SJSA1 (cell line): ENCODE data around the gene SKAP2. TPM values are rescaled to one million over a fixed set of nuclear protein-coding genes. Genes with fewer than 3 reads are reported as not detected.

Experiments
- DNase-seq, 2 experiments: peaks; one replicate each; pipeline ENCODE4 v3.0.0-alpha.2; 2015 to 2020; ENCODE audit warnings: low spot score in 2 of 2, low read depth in 1 of 2
- H3K27ac ChIP-seq: fragments of 250-450 bp; sonication (Bioruptor Pico); 2 replicates; pipeline ENCODE4 v1.5.1; 2020; ENCODE audit warnings: mild to moderate bottlenecking, moderate library complexity
- H3K27me3 ChIP-seq: fragments of 250-450 bp; sonication (Bioruptor Pico); replicated peaks from 2 replicates; pipeline ENCODE4 v1.5.1; 2020; ENCODE audit warnings: mild to moderate bottlenecking, moderate library complexity
- H3K36me3 ChIP-seq: fragments of 250-450 bp; sonication (Bioruptor Pico); 2 replicates; pipeline ENCODE4 v1.5.1; 2020; ENCODE audit warnings: mild to moderate bottlenecking
- H3K4me1 ChIP-seq: fragments of 250-450 bp; sonication (Bioruptor Pico); replicated peaks from 2 replicates; pipeline ENCODE4 v1.6.1; 2021; ENCODE audit warnings: mild to moderate bottlenecking
- H3K4me3 ChIP-seq: fragments of 250-450 bp; sonication (Bioruptor Pico); 2 replicates; pipeline ENCODE4 v1.5.1; 2020; ENCODE audit warnings: mild to moderate bottlenecking
- H3K9me3 ChIP-seq: fragments of 250-450 bp; sonication (Bioruptor Pico); replicated peaks from 2 replicates; pipeline ENCODE4 v1.5.1; 2020; ENCODE audit warnings: mild to moderate bottlenecking
- total RNA-seq: library from RNA; depleted of rRNA; stranded (reverse); fragments of >200 nt; shearing (Covaris generic); gene quantifications from 2 replicates; pipeline ENCODE4 v1.2.3, GENCODE V29; 2014

Gene SKAP2
- total RNA-seq, 1 experiment from 2014 or later, result 16.4 TPM

DNA sequence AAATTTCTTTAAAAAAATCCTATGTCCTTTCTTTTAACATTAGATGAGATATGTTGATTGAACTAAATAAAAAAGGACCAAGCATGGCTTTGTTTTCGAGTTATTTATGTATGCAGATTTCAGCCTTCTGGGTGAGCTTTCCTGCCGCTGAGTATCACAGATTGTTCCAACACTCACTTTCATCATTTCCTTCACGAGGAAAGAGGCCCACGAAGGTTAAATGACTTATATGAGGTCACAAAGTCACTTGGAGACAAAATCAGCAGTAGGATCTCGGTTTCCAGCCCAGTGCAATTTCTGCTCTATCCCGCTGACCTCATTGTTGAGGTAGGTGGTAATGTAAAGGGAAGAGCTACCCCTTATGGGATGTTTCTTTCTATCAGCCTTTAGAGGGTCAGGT is 226.8 kb downstream of the SKAP2 start:
- no peak overlapping the region for H3K27ac ChIP-seq
- no peaks in the 10 kb centered on the region; the same call in 1 of the 2 replicates for H3K27me3 ChIP-seq
- H3K9me3 ChIP-seq, result no peaks in the 10 kb centered on the region
- DNase-seq, result no peak
- H3K36me3 ChIP-seq, result no peaks in the 10 kb centered on the region
- no peak overlapping the region for H3K4me3 ChIP-seq
- H3K4me1 ChIP-seq, result no peaks in the 10 kb centered on the region

DNA sequence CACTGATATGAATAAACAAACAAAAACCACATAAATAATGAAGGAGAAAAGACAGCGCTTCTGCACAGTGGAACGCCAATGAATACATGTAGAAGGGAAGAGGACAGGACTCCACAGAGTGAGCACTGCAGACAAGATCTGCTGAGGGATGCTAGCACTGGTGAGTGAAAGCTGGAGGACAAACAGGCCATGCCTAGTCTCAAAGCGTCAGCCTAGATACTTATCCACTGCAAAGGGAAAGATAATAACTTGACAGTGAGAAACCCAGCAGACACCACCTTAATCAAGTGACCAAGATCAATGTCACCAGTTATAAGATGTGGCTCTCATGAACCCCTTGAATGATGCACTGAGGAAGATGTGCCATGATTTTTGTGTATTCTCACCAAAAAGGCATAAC is 227.6 kb downstream of the SKAP2 start:
- Histone ChIP-seq H3K36me3 (no peaks in the 10 kb centered on the region), H3K4me3 (no peak overlapping the region), H3K4me1 (no peaks in the 10 kb centered on the region), H3K27ac (no peak overlapping the region), H3K9me3 (no peaks in the 10 kb centered on the region), H3K27me3 (no peaks in the 10 kb centered on the region; the same call in 1 of the 2 replicates)
- no peak for DNase-seq

DNA sequence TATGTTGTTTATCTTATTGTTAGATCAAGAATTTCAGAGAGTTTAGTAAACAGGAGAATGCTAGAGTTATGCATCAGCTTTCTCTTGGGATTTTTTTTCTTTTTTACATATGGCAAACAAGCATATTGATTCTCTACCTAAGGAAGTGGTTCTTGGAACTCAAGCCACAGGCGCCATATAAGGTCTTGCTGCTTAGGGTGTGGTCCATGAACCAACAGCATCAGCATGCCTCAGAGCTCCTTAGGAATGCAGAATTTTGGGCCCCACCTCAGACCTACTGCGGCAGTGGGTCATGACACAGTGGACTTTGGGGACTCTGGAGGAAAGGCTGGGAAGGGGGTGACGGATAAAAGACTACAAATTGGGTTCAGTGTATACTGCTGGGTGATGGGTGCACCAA is 230.8 kb downstream of the SKAP2 start:
- Histone ChIP-seq H3K4me1 (no peaks in the 10 kb centered on the region), H3K4me3 (no peak overlapping the region), H3K27me3 (no peaks in the 10 kb centered on the region; the same call in 1 of the 2 replicates), H3K9me3 (no peaks in the 10 kb centered on the region), H3K27ac (no peak overlapping the region), H3K36me3 (no peaks in the 10 kb centered on the region)
- no peak for DNase-seq

DNA sequence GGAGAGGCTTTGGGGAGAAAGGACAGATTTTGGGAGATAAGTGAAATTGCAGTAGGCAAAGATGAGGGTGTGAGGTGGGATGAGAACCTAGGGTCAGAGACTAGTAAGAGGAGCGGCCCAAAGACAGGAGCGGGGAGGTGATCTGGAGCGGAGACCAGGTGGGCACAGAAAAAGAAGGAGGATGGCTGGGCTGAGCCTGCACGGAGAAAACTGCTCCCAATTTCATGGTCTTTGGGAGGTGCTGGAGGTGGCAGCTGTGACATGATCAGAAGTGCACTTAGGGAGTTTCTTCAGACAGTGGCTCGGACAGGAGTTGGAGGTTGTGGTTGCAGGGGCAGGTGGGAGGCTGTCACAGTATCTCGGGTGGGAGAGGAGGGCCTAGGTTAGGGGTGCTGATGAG is 232.8 kb downstream of the SKAP2 start:
- Histone ChIP-seq H3K9me3 (no peaks in the 10 kb centered on the region), H3K27me3 (no peaks in the 10 kb centered on the region; the same call in 1 of the 2 replicates), H3K27ac (no peak overlapping the region), H3K4me3 (no peak overlapping the region), H3K36me3 (no peaks in the 10 kb centered on the region), H3K4me1 (no peaks in the 10 kb centered on the region)
- no peak for DNase-seq

DNA sequence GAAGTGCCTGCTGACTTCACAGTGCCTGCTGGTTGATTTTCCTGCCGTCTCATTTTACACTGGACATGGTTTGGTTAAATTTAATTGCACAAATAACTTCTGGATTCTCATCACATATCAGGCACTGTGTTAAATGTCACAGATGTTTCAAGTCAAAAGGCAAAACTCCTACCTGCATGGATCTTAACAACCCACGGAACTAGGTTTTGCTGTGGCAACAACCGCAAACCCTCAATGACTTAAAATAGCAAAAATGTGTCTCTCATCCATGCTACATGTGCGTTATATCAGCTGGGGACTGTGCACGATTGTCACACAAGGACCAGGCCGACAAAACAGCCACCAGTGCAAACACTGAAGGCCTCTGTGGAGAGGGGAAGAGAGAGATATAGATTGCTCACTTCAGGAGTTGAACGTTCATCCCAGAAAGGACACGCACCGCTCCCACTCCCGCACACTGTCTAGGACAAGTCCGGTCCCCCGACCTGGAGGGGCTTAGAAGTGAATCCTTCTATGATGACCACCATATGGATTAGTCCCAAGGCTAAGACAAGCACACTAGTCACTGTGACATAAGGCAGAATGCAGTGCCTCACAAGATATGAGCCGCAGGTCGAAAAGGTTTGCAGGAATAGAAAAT is 233.3 kb downstream of the SKAP2 start:
- no peak overlapping the region for H3K4me3 ChIP-seq

DNA sequence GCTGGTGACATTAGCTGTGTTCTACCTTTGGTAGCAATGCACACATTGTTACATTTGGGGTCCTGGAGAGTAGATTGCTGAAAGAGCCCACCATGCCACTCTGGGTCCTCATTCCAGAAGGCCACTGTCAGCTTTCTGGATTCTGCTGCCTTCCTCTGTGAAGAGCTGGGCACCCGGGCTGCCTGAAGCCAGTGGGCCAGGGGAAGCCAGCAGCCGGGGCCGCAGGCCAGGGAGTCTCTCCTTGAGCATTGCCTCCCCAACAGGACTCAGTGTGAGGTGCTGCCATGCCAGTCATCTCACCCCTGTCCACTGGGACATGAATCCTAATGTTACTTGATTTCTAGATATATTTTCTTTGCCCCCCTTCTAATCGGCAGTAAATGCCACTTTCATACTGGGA is 234.0 kb downstream of the SKAP2 start:
- Histone ChIP-seq H3K4me3 (no peak overlapping the region), H3K27ac (no peak overlapping the region), H3K27me3 (no peaks in the 10 kb centered on the region; the same call in 1 of the 2 replicates), H3K4me1 (no peaks in the 10 kb centered on the region), H3K9me3 (no peaks in the 10 kb centered on the region), H3K36me3 (no peaks in the 10 kb centered on the region)
- DNase-seq, result no peak

More for the DNA sequence above, 233.3 kb downstream of the SKAP2 start:
- no peak for DNase-seq
- Histone ChIP-seq H3K4me1 (no peaks in the 10 kb centered on the region), H3K27me3 (no peaks in the 10 kb centered on the region; the same call in 1 of the 2 replicates), H3K27ac (no peak overlapping the region), H3K36me3 (no peaks in the 10 kb centered on the region), H3K9me3 (no peaks in the 10 kb centered on the region)

DNA sequence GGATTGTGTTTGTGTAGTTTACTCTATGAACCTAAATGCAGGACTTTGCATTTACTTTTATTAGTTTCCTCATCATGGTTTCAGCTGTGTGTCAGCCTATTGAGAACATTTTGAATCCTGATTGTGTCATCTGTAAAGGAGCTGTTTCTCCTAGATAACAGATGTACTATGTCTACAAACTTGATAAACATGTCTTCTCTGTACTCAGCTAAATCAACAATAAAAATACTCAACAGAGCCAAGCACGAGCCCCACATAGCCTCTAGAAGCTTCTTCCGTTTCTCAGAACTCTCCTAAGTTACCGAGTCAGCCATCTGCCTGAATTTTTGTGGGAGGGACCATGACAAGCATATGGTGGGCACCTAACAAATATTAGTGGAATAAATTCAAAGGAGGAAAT is 234.7 kb downstream of the SKAP2 start:
- Histone ChIP-seq H3K9me3 (no peaks in the 10 kb centered on the region), H3K4me3 (no peak overlapping the region), H3K27me3 (peaks cover 3% of the 10 kb centered on the region; the same call in 1 of the 2 replicates), H3K4me1 (no peaks in the 10 kb centered on the region), H3K27ac (no peak overlapping the region), H3K36me3 (no peaks in the 10 kb centered on the region)
- no peak for DNase-seq

DNA sequence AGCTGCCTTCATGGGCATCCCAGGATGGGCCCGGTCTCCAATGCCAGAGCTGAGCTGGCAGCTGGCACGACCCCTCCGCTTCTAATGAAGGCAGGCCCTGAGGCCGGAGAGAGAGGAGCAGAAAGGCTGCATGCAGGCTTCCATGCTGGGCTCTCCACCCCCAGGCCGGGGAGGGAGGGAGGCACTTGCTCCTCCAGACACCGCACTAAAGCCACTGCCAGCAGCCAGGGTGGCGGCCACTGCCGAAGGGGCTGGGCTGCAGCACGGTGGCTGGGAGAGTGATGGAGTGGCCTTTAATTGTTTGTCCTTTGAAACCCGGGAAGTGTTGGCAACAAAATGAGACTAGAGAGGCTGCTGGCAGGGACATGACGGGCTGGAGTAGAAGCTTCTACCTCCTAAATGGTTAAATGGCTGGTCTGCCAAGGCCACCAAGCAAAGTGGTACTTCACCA is 236.5 kb downstream of the SKAP2 start:
- H3K36me3 ChIP-seq, result no peaks in the 10 kb centered on the region
- DNase-seq, result no peak
- peaks cover 10% of the 10 kb centered on the region; the same call in 1 of the 2 replicates for H3K27me3 ChIP-seq
- H3K9me3 ChIP-seq, result no peaks in the 10 kb centered on the region
- no peak overlapping the region for H3K27ac ChIP-seq
- H3K4me1 ChIP-seq, result no peaks in the 10 kb centered on the region
- H3K4me3 ChIP-seq, result no peak overlapping the region

DNA sequence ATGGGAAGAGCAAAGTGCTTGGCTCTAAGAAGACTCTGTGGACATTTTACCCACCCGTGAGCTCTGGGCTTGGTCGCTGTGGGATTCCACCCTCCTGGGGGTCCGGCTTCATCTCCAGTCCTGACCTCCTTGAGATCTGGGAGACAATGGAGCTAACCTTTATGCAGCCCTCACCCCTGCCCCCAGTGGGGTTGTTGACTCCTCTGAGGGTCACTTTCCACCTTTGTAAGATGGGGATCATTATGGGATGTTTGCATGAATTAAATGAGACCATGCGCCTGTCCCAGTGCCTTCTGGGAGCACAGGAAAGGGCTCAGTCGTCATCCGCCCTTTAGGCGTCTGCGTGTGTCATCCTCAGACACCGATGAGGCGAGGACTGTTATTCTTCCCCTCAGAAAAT is 237.2 kb downstream of the SKAP2 start:
- no peaks in the 10 kb centered on the region for H3K9me3 ChIP-seq
- H3K36me3 ChIP-seq, result no peaks in the 10 kb centered on the region
- no peak overlapping the region for H3K27ac ChIP-seq
- no peak for DNase-seq
- no peaks in the 10 kb centered on the region for H3K4me1 ChIP-seq
- peaks cover 10% of the 10 kb centered on the region; the same call in 1 of the 2 replicates for H3K27me3 ChIP-seq
- no peak overlapping the region for H3K4me3 ChIP-seq

DNA sequence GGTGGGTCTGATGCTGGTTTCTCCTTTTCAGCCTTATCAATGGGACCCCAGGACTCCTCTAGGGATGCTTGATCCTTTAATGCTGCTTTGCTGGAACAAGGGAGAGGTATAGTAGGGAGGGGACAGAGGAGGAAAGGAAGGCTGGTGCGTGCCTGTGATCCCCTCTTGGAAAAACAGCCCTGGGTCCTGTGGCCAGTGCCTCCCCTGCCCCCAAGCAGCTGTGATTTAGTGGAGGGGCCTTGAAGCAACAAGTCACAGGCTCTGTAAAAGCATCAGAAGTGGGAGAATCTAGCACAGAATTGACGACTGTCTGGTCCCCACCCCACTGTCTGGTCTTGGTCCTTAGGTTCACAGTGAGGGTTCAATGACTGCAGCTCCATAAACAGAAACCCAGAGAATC is 237.7 kb downstream of the SKAP2 start:
- Histone ChIP-seq H3K36me3 (no peaks in the 10 kb centered on the region), H3K9me3 (no peaks in the 10 kb centered on the region), H3K4me3 (no peak overlapping the region), H3K27ac (no peak overlapping the region), H3K27me3 (peaks cover 10% of the 10 kb centered on the region; the same call in 1 of the 2 replicates), H3K4me1 (no peaks in the 10 kb centered on the region)
- no peak for DNase-seq

DNA sequence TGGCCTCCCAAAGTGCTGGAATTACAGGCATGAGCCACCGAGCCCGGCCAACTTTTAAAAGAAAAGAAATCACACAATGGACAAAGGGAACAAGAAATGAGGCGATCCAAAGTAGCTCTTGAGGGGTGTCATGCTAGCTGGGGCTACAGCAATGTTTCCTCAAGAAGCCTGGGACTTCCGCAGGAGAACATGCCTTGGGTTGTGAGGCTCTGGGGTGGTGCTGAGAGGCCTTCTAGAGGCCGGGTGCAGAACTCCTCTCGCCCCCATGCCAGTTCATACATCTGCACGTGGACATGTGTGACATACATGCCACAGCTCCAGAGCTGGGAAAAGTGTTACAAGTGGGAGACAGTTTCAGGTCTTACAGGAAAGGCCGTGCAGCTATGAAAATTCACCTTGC is 238.2 kb downstream of the SKAP2 start:
- DNase-seq, result no peak
- H3K27ac ChIP-seq, result no peak overlapping the region
- H3K27me3 ChIP-seq, result peaks cover 10% of the 10 kb centered on the region; the same call in 1 of the 2 replicates
- no peak overlapping the region for H3K4me3 ChIP-seq
- no peaks in the 10 kb centered on the region for H3K9me3 ChIP-seq
- H3K4me1 ChIP-seq, result no peaks in the 10 kb centered on the region
- H3K36me3 ChIP-seq, result no peaks in the 10 kb centered on the region

DNA sequence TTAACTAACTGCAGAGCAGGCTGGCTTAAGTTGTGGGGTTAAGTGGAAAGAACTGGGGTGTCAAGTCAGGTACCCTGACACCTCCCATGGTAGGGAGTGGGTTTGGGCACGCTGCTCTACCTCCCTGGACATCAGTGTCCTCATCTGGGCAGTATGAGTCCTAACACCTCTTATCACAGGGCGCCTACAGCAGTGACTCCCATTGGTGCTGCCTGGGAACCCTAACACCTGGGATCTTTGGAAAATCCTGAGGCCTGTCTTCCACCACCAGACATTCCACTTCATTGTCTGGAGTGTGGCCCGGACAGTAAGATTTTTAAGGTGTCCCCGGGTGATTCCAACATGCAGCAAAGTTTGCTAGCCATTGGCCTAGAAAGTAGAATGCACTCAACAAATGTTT is 239.1 kb downstream of the SKAP2 start:
- DNase-seq, result no peak
- no peaks in the 10 kb centered on the region for H3K9me3 ChIP-seq
- H3K27me3 ChIP-seq, result peaks cover 10% of the 10 kb centered on the region; the same call in 1 of the 2 replicates
- H3K36me3 ChIP-seq, result no peaks in the 10 kb centered on the region
- no peaks in the 10 kb centered on the region for H3K4me1 ChIP-seq
- H3K27ac ChIP-seq, result no peak overlapping the region
- H3K4me3 ChIP-seq, result no peak overlapping the region

DNA sequence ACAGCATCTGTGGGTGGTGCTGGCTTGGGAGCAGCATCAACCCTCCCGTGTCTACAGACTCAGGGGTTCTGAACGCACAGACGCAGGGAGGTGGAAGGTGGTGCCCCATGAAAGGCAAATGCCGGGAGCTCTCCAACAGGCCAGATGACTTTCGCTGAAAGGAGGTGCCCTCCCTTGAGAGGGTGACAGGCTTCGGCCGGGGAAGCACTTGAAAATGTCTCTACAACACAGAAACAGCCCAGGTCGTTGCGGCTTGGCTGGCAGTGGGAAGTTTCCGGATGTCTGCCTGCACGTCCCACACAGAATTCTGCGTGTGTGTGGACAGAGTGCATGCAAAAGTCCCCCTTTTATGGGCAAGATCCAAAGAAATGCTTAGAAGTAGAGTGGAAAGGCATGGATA is 239.6 kb downstream of the SKAP2 start:
- Histone ChIP-seq H3K27me3 (peaks cover 10% of the 10 kb centered on the region; the same call in 1 of the 2 replicates), H3K36me3 (no peaks in the 10 kb centered on the region), H3K9me3 (no peaks in the 10 kb centered on the region), H3K27ac (no peak overlapping the region), H3K4me1 (no peaks in the 10 kb centered on the region), H3K4me3 (no peak overlapping the region)
- DNase-seq, result no peak

DNA sequence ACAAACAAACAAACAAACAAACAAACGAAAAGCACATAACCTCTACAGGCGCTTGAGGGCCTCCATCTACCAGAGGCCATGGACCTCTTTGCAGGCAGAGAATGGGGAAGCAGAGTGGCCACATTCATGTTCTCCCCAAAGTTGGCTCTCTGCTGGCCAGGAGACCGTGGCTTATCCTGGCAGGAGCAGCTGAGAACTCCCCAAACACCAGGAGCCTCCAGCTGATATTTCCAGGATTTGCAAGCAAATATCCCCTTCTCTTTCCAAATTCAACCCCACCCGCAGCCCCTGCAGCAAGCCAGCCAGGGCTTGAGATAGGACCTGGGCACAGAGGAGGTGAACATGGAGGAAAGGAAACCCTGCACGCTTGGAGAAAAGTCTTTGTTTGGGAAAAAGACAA is 240.0 kb downstream of the SKAP2 start:
- Histone ChIP-seq H3K36me3 (no peaks in the 10 kb centered on the region), H3K9me3 (no peaks in the 10 kb centered on the region), H3K27ac (no peak overlapping the region), H3K4me3 (no peak overlapping the region), H3K4me1 (no peaks in the 10 kb centered on the region), H3K27me3 (peaks cover 10% of the 10 kb centered on the region; the same call in 1 of the 2 replicates)
- no peak for DNase-seq

DNA sequence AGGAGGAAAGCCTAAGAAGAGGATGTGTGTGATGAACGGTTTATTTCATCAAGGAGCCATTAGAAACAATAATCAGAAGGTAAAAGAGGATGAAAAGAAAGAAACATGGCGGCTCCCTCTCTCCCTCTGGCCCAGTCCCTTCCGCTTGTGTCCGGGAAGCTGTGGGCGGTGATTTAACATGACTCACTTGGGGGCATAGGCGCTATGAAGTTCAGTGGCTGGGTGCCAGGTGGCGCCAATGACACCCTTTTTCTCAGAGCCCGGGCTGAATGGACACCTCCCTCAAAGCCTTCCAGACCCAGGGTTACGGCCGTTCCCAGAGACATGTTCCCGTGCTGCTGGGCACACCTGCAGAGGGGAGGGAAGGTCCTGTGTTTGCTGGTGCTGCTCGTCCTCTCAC is 244.0 kb downstream of the SKAP2 start:
- 0 out of 2 replicates have a peak, but pooled peaks cover 10% of the 10 kb centered on the region for H3K27me3 ChIP-seq
- no peaks in the 10 kb centered on the region for H3K9me3 ChIP-seq
- H3K4me3 ChIP-seq, result no peak overlapping the region
- no peak overlapping the region for H3K27ac ChIP-seq
- DNase-seq, result no peak
- H3K36me3 ChIP-seq, result no peaks in the 10 kb centered on the region
- H3K4me1 ChIP-seq, result no peaks in the 10 kb centered on the region
